DOHH2 (cell line): ENCODE measurements around the gene RIMBP2.

Source experiments
- H3F3A ChIP-seq: fragments of 200-600 bp; sonication (generic), shearing (Covaris generic); 2 replicates; pipeline ENCODE4 v1.6.0; 2016; ENCODE audit warnings: antibody characterized with exemption, mild to moderate bottlenecking; ENCODE audit not compliant: control insufficient read depth, insufficient read depth
- H3K27ac ChIP-seq: fragments of 200-600 bp; sonication (generic); 2 replicates; pipeline ENCODE4 v1.5.1; 2014; ENCODE audit warnings: low read depth, mild to moderate bottlenecking, low read length, moderate library complexity
- H3K27me3 ChIP-seq: fragments of 200-600 bp; sonication (generic); 2 replicates; pipeline ENCODE4 v1.6.1; 2014; ENCODE audit warnings: mild to moderate bottlenecking, low read length, mixed read lengths; ENCODE audit not compliant: control insufficient read depth
- H3K36me3 ChIP-seq: fragments of 200-600 bp; sonication (generic); 2 replicates; pipeline ENCODE4 v1.6.1; 2014; ENCODE audit warnings: mild to moderate bottlenecking, low read length, moderate library complexity, mixed read lengths; ENCODE audit not compliant: control insufficient read depth
- H3K4me1 ChIP-seq: fragments of 200-600 bp; sonication (generic); 2 replicates; pipeline ENCODE4 v1.6.1; 2014; ENCODE audit warnings: mild to moderate bottlenecking, low read length, mixed read lengths; ENCODE audit not compliant: control insufficient read depth
- H3K4me2 ChIP-seq: fragments of 200-600 bp; sonication (generic); 2 replicates; pipeline ENCODE4 v1.6.0; 2014; ENCODE audit warnings: mild to moderate bottlenecking, low read length, moderate library complexity
- H3K4me3 ChIP-seq: fragments of 200-600 bp; sonication (generic); 2 replicates; pipeline ENCODE4 v1.5.1; 2014; ENCODE audit warnings: mild to moderate bottlenecking, low read length, mixed read lengths
- H3K79me2 ChIP-seq: fragments of 200-600 bp; sonication (generic); 2 replicates; pipeline ENCODE4 v1.6.1; 2014; ENCODE audit warnings: mild to moderate bottlenecking, low read length, mixed read lengths; ENCODE audit not compliant: control insufficient read depth
- H3K9me2 ChIP-seq: fragments of 200-600 bp; sonication (generic); replicated peaks from 2 replicates; pipeline ENCODE4 v1.6.1; 2014; ENCODE audit warnings: mild to moderate bottlenecking, low read length, mixed read lengths; ENCODE audit not compliant: control insufficient read depth
- H3K9me3 ChIP-seq: fragments of 200-600 bp; sonication (generic); 2 replicates; pipeline ENCODE4 v1.6.1; 2014; ENCODE audit warnings: antibody characterized with exemption, low read length, mixed read lengths; ENCODE audit not compliant: control insufficient read depth, insufficient read depth
- H4K20me1 ChIP-seq: fragments of 200-600 bp; sonication (generic); 2 replicates; pipeline ENCODE4 v1.6.0; 2014; ENCODE audit warnings: low read depth, mild to moderate bottlenecking, antibody characterized with exemption, low read length, moderate library complexity; ENCODE audit not compliant: control insufficient read depth, insufficient read depth
- CTCF ChIP-seq: fragments of 200-600 bp; sonication (generic); IDR thresholded peaks from one replicate; pipeline ENCODE4 v1.5.1; 2014; ENCODE audit warnings: antibody characterized with exemption, mild to moderate bottlenecking, low read depth, low read length; ENCODE audit not compliant: poor library complexity, severe bottlenecking
- EZH2phosphoT487 ChIP-seq: fragments of 200-600 bp; sonication (generic); IDR thresholded peaks from 2 replicates; pipeline ENCODE4 v1.6.1; 2017; ENCODE audit warnings: borderline replicate concordance, mild to moderate bottlenecking, antibody characterized with exemption, low read length, moderate library complexity, mixed read lengths

The RIMBP2 gene

DNA sequence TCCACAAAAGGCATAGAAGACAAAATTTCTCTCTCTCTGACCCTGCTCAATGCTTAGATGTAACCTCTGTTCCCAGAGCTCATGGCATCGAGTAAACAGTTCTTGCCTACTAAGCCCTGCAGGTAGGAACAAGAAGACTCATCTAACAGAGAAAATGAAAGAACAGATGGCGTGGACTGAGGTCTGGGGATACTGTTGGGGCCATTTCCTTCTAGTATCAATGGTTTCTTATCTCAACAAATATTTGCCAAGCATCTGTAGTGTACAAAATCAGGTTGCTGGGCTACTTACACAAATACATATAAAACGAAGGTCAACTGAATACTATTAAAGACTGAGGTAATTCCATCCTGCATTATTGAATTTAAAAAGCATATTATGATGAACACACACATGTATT, 93.3 kb downstream of the RIMBP2 start:
- no peak overlapping the region for H3K4me2 ChIP-seq
- H3K27ac ChIP-seq = no peak overlapping the region
- no peaks in the 10 kb centered on the region for H4K20me1 ChIP-seq
- H3K9me2 ChIP-seq = no peaks in the 10 kb centered on the region
- H3K4me3 ChIP-seq = no peak overlapping the region
- H3F3A ChIP-seq = no peaks in the 10 kb centered on the region
- H3K4me1 ChIP-seq = no peaks in the 10 kb centered on the region
- H3K36me3 ChIP-seq = no peaks in the 10 kb centered on the region
- peaks cover 6% of the 10 kb centered on the region; the same call in 1 of the 2 replicates for H3K9me3 ChIP-seq
- no peaks in the 10 kb centered on the region for H3K27me3 ChIP-seq
- TF ChIP-seq EZH2phosphoT487 (no peak), CTCF (no peak)
- H3K79me2 ChIP-seq = no peaks in the 10 kb centered on the region

DNA sequence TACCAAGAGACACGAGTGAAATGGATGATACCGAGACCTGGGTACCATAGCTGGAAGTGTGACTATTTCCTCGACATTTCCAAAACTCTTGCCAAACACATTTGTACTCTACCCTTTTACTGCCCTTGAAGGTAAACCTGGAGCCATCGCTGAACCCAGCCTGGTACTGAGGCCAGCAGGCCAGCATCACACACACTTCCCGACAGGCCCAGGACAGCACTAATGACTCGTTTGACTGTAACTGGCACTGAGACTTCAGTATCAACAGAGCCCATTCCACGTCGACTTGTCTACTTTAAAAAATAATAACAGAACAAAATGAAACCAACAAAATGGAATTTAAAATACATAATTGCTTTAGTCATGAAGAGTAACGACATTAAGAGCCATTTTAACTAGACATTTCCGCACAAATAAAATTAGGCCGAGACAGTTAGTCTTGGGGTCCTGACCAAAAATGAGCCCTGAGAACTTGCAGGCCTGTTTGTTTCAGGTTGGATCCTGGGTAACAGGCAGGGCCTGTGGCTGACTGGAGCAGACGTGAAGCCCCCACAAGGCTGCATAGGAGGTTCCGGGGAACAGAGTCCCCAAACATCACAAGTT, 94.3 kb downstream of the RIMBP2 start:
- Histone ChIP-seq H3K4me1 (no peaks in the 10 kb centered on the region), H3K9me2 (no peaks in the 10 kb centered on the region), H3K27ac (no peak overlapping the region), H4K20me1 (no peaks in the 10 kb centered on the region), H3K4me2 (no peak overlapping the region), H3F3A (no peaks in the 10 kb centered on the region), H3K36me3 (no peaks in the 10 kb centered on the region), H3K4me3 (no peak overlapping the region), H3K9me3 (peaks cover 4% of the 10 kb centered on the region; the same call in 1 of the 2 replicates), H3K27me3 (no peaks in the 10 kb centered on the region), H3K79me2 (no peaks in the 10 kb centered on the region)
- TF ChIP-seq CTCF (no peak), EZH2phosphoT487 (no peak)

GRCh38 chr12:130620756-130621155, 95.3 kb downstream of the RIMBP2 start:
- no peaks in the 10 kb centered on the region for H3K4me1 ChIP-seq
- H4K20me1 ChIP-seq = no peaks in the 10 kb centered on the region
- H3K27ac ChIP-seq = no peak overlapping the region
- TF ChIP-seq EZH2phosphoT487 (no peak), CTCF (no peak)
- no peaks in the 10 kb centered on the region for H3K27me3 ChIP-seq
- H3K9me3 ChIP-seq = no peaks in the 10 kb centered on the region
- no peaks in the 10 kb centered on the region for H3K36me3 ChIP-seq
- H3K9me2 ChIP-seq = no peaks in the 10 kb centered on the region
- H3F3A ChIP-seq = no peaks in the 10 kb centered on the region
- H3K4me2 ChIP-seq = no peak overlapping the region
- H3K4me3 ChIP-seq = no peak overlapping the region
- H3K79me2 ChIP-seq = no peaks in the 10 kb centered on the region

DNA sequence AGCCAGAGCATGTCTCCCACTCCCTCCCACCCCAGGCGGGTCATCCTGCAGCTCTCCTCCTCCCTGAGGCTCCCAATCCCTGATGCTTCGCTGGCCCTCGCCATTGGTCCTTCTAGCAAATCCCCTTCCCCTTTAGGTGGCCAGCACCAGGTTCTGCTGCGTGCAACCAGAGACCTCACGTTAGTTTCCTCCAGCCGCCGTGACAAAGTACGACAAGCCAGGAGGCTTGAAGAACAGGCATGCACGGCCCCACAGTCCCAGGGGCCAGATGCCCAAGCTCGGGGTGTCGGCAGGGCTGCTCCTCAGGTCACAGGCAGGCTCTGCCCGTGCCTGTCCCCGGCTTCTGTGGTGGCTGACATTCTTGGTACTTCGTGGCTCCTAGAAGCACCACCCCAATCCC, 95.8 kb downstream of the RIMBP2 start:
- H3K4me2 ChIP-seq = no peak overlapping the region
- H3K9me2 ChIP-seq = no peaks in the 10 kb centered on the region
- TF ChIP-seq CTCF (no peak), EZH2phosphoT487 (no peak)
- no peaks in the 10 kb centered on the region for H3K9me3 ChIP-seq
- no peaks in the 10 kb centered on the region for H3K36me3 ChIP-seq
- no peaks in the 10 kb centered on the region for H3K79me2 ChIP-seq
- H3F3A ChIP-seq = no peaks in the 10 kb centered on the region
- H3K27me3 ChIP-seq = no peaks in the 10 kb centered on the region
- no peak overlapping the region for H3K4me3 ChIP-seq
- no peak overlapping the region for H3K27ac ChIP-seq
- no peaks in the 10 kb centered on the region for H3K4me1 ChIP-seq
- no peaks in the 10 kb centered on the region for H4K20me1 ChIP-seq
